Iris pigment epithelial cell (primary cell): ENCODE results near the gene ARHGAP18.

ENCODE experiments used
- DNase-seq: peaks from one replicate; pipeline ENCODE4 v3.0.0-alpha.2; 2011; ENCODE audit warnings: low read depth

Gene ARHGAP18, protein sequence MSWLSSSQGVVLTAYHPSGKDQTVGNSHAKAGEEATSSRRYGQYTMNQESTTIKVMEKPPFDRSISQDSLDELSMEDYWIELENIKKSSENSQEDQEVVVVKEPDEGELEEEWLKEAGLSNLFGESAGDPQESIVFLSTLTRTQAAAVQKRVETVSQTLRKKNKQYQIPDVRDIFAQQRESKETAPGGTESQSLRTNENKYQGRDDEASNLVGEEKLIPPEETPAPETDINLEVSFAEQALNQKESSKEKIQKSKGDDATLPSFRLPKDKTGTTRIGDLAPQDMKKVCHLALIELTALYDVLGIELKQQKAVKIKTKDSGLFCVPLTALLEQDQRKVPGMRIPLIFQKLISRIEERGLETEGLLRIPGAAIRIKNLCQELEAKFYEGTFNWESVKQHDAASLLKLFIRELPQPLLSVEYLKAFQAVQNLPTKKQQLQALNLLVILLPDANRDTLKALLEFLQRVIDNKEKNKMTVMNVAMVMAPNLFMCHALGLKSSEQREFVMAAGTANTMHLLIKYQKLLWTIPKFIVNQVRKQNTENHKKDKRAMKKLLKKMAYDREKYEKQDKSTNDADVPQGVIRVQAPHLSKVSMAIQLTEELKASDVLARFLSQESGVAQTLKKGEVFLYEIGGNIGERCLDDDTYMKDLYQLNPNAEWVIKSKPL

DNA sequence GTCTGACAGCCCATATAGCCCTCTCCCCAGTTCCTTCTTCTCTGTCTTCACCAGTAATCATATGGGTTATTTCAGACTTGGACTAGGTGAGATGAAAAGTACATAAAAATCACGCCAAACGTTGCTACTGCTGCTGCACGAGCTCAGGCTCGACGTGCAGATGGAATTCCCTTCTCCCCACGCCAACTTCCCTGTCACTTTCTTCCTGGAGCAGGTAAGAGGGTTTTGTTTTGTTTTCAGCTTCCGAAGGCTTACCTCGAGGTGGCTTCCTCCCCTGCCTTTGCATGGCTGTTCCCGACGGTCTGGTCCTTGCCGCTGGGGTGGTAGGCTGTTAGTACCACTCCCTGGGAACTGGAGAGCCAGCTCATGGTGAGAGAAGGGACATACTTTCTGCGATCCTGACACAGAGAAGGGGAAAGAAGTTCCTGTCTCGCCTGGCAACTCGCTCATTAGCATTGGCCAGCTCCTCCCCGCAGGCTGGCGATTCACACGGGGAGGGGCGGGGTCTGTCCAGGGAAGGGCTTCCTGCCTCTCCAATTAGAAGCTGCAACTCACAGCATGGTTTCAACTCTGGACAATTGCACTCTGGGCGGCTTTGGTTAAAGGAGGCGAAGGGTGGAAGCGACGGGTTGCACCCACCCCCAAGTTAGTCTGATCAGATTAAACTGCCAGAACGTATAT lies at the start of gene ARHGAP18:
Gene ARHGAP18 (minus strand): TSS at position 409 of the 681 bp plus-strand sequence. CDS start 41 bp downstream, at position 368.
- peak; percentile 97 for DNase-seq

DNA sequence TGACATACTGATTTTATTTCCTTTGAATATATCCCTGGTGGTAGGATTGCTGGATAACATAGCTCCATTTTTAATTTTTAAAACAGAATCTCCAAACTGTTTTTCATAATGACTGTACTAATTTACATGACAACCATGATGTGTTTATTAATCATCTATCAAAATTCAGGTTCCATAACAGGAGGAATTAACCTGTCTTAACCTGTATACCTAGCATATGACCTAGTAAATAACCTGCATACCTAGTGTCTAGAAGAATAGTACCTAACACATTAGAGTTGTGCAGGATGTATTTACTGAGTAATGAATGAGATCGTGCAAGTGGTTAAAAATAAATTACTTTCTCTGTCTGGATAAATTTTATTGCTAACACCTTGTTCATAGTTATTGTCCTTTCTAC lies 45.8 kb upstream of the ARHGAP18 start:
- no peak for DNase-seq

DNA sequence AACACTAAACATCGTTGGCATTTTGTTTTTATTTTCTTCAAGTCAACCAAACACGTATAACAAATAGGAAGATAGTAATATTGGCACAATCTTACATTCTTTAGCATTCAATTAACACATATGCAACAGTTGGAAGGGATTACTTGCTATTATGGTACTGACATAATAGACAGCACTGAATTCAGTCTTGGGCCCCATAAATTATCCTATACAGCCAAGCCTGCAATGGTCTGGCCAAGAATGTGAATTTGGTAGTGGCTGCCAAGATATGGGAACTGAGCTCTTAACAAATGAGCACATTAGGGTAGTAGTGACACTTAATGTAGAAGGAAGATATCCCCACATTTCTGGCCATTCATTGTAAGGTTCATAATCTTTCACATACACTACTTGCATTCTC lies 44.8 kb upstream of the ARHGAP18 start:
- DNase-seq, result no peak

DNA sequence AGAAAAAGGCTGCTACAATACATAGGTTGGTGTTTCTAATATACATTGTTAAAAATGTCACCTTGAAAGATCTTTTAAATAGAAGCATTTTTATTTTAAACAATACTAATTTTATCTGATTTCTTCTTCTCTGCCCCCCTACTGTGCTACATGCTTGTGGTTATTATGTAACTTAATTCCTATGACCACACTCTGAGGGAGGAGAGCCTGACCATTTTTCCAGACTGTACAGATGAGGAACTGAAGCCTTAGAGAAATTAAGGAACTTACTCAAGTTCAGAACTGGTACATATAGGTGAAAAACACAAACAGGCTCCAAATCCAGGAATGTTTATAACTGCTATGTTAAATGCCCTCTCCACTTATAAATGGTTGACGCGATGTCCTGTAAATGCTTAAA lies 43.4 kb upstream of the ARHGAP18 start:
- DNase-seq, result peak; percentile 79

DNA sequence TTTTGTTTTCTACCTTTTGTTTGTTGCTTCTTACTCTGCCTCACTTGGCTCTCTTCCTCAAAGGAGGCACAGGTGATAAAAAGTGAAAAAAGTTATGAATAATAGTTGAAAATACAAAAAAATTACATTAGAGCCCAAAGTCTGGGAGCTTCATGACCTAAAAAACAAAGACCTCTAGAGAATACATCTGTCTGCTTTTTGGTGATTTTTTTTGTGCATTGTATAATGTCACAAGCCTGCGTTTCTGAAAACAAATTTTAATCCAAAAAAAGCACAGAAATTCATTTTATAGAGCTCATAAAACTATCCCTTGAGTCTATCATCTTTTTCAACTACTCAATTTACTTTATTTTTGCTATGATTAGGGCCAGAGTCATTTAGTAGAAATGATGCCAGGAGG lies 41.4 kb upstream of the ARHGAP18 start:
- no peak for DNase-seq

DNA sequence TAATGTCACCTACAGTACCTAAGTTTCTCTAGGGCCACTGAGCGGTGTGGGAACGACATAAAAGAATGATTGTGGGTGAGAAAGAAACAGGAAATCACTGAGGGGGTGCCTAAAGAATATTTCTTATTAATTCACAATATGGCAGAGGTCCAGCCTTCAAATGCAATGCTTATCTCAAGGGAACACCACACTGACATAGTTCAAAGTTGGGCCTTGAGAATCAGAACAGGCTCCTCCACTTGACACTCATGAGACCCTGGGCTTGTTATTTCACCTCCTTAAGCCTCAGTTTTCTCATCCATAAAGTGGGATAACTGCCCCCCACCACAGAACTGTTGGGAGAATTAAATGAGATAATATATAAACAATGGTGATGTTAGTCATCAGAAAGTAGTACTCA lies 40.4 kb upstream of the ARHGAP18 start:
- peak; percentile 56 for DNase-seq

DNA sequence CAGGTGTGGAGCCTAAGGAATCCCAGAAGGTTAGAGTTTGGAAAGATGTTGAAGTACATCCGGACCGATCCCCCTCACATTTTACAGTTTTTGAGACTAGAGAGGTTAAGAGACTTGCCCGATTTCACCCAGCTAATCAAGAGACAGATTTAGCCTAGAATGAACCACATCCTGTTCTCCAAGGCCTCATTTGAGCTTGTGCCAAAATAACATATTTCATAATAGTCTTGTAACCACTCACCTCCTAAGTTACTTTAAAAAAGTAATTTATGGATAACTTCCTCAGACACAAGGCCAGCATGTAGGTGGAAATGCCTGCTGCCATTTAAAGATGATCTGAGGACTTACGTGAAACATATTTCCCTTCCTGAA lies 39.8 kb upstream of the ARHGAP18 start:
- DNase-seq, result peak; percentile 91

DNA sequence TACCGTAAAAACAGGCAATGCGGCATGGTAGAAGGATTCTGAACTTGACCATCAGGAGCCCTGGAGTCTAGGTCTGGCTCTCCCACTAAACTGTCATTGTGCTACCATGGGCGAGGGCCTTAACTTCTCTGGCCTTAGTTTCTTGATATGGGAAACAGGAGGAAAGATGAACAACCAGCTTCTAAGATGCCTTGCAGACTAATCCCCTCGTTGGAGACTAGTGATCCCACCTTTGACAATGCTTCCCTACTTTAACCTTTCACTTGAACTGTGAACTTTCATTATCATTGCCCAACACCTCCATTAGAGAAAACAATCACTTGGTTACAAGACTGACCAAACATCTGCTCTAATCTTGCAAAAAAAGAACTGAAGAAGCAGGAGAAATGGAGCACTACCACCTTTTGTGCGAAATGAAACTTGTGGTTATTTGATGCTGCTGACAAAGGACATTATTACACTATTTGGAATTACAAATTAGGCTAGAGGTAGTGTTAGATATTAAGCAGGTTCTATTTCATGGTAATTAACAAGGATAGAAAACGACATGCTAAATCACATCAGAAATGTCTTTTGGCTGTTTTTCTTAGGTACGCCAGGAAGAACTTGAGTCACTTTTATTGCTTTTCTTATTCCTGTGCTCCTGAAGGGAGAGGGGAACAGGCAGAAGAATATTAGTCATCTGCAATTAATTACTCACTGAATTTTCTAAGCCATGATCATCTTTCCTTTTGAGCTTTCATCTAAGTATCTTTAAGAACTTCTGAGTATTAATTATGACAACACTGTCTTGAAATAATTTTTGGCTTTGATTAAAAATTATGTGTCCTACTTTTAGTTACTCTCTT lies 39.1 kb upstream of the ARHGAP18 start:
- DNase-seq, result peak; percentile 66

DNA sequence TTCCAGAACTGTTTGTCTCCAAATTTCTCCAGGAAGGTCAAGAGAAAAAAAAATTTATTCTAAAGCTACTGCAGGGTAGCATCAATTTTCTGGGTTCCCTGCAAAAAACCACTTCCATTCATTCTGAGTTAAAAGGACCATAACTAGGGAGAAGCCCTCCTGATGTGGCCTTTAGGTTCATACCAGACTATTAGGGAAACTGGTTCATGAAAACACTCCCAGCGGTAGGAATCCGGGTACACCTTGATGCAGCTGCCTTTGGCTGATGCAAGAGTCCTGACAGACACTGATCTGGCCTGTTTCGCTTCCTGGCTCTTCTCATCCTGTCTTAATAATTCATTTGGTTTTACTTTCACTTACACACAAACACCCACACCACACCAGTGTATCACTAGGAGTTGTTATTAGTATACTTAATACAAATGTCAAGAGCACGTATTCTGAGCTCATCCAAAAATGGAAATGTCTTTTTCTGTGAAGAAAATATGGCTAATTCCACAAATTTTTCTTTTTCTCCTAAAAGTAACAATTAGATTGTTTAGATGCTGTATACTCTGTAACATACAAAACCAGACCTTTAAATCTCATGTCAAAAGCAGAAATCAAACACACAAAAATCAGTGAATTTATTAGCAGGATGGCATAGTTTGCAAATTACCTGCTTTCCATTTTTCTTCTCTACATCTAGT lies 38.4 kb upstream of the ARHGAP18 start:
- peak; percentile 86 for DNase-seq

DNA sequence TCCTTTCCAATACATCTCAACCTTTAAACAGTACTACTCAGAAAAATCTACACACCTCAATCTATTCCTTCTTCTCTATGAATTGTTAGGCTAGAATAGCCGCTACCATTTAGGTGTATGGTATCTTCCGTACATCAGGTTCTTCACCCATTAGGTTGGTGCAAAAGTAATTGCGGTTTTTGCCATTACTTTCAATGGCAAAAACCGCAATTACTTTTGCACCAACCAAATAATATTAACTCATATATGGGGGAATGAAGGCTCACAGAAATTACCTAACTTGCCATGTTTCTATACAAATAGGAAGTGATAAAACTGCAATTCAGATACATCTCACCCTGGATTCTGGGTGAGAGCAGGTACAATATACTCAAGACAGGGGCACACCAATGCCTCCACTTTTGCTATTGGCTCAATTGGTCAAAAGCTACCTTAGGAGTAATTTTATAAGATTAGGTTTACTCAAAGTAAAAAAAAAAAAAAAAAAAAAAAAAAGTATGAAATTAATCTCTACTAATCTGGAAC lies 37.7 kb upstream of the ARHGAP18 start:
- no peak for DNase-seq

DNA sequence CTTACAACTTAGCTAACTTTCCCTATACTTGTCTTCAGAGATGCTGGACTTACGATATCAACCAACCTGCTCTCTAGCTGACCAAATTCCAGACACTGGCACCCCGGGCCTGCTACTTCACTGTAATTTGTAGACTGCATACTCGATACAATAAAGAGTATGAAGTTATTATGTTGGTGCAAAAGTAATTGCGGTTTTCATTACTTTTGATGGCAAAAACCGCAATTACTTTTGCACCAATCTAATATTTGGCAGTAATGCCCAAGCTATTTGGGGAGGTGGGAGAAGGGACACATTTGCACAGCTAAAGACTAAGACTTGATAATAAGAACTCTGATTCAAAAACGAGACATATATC lies 34.9 kb upstream of the ARHGAP18 start:
- DNase-seq, result no peak

DNA sequence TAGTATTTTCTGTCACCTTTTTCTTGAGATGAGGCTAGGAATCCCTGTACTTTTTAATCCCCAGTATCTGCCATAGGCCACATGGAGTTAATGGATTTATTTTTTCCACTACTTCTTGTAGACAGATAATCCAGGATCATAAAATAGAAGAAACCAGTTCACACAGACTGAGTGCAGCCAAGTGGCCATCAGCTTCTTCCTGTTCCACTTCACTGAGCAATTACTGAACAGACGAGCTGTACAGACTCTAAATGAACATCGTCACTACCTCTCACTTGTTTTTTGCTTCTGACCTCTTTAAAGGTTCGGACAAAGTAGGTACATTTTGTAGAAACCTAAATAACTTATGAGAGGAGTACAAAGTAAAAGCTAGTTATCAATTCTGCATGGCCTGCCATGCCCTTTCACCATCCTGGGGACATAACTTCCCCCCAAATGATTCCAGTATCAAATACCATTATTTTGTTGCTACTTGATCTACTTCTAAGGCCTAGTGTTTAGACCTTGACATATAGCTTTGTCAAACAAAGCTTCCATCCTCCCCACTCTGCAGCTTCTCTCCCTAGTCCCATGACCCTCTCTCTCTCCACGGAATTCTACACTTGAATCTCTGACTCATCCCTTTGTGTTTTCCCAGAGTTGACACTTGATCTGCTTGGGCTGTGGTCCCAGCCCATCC lies 34.4 kb upstream of the ARHGAP18 start:
- peak; percentile 90 for DNase-seq

DNA sequence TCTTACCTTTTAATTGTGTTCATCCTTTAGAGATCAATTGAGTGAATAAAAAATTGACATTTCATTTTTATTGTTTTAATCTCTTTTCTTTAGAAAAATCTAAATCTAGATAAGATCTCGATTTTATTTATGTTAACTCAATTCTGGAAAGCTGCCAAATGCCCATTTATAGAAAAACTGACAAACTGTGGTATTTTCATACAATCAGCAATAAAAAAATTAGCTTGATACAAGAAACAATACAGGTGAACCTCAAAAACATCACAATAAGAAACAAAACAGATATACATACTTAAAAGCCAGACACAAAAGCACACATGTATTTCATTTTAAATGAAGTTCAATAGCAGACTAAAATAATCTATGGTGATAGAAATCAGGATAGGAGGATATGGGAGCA lies 30.0 kb upstream of the ARHGAP18 start:
- no peak for DNase-seq

DNA sequence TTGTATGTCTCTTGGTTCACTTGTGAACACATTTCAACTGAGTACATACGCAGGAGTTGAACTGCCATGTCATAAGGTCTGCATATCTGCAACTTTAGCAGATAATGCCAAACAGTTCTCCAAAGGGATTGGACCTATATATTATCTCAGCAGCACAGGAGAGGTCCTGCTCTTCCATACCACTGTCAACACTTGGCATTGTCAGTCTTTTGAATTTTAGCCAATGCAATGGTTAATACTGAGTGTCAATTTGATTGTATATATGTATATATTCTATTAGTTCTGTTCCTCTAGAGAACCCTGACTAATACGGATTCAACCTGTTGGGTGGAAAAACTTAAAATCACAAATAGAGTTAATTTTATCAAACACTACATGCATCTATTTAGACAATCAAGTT lies 26.1 kb upstream of the ARHGAP18 start:
- DNase-seq, result no peak

DNA sequence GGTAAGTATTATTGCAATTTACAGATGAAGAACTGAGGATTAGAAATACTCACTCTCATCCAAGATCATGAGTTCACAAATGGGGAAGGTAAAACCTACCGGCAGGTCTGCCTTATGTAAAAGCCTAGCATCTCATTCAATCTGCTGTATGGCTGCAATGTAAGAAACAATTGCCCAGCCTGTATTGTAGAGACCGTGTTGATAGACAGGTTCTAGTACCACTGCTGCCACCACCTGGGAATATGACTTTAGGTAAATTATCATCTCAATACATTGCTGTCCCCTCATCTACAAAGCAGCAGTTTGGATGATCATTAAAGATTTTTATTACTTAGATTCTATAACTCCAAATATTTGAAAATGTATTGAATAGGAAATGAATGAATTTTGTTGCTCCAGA lies 23.3 kb upstream of the ARHGAP18 start:
- no peak for DNase-seq

DNA sequence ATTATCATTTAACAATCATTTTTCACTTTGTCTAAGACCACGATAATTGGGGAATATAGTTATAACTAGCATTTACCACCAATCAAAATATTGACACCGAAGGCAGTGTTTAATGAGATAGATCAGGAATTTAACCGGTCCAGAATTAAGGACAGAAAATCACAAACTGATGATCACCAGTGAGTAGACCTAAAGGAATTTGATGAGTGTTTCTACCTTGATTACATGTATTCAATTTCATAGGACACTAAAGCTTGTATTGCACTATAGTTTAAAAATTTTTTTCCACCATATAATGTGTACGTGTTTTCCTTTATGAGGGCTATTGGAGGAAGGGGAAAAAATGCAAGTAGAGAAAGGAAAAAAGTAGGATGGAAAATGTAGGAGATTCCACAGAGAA lies 22.6 kb upstream of the ARHGAP18 start:
- DNase-seq, result no peak

DNA sequence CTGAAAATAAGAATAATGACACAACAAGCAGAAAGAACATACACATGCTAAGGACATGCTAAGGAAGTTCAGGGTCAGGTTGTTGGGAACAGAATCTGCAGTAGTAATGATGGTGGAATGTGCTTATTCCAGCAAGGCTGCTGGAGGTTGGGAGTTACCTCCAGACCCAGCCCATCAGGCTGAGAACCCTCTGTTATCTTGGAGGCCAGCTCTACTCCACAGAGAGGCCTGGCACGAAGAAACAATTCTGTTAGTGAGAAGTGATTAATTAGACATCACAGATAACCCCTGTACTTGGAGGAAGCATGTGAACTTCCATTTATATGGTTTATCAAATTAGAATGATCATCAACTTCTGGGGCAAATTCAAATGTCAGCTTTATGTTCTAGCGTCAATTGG lies 22.1 kb upstream of the ARHGAP18 start:
- no peak for DNase-seq

DNA sequence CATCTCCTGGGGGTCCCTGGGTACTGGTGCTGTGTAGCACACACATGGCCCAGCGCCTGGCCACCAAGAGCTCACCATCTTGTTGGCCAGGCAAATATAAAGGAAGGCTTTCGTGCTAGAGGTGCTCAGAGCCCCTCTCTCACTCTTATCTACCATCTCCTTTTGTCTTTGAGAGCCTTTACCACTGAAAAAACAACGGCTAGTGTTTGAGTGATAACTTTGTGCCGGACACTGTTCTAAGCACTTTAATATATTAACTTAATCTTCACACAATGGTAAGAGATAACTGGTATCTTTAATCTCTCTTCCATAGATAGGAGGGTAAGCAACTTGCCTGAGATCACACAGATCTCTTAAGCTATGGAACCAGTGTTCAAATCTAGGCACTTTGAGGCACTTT lies 21.5 kb upstream of the ARHGAP18 start:
- no peak for DNase-seq

DNA sequence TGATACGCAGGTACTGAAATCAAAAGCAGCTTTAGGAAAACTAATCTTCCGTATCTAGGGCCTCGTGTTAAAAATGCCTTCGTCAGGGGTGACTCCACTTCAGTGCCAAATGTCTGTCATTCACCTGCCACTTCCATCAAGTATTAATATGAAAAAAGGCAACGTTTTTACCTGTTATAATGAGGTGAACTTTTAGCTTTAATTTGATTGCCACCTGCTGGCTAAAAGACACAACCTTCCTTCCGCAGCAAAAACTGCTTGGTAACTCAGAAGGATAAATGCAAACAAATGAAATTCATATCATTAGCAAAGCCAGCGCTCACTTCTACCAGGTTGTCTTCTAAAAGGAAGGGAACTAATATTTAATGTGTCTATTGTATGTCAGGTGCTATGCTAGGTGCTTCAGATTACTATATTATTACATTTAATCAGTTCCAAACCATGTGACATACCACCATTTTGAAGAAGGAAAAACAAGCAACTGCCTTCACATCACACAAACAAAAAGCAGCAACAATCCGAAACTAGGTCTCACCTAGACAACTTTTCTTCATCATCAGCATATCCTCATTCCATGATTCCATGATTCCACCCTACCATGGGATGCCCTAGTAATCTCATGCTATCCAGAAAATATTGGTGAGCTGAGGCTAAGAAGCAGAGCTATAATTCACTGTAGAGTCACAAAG lies 20.6 kb upstream of the ARHGAP18 start:
- peak; percentile 45 for DNase-seq

DNA sequence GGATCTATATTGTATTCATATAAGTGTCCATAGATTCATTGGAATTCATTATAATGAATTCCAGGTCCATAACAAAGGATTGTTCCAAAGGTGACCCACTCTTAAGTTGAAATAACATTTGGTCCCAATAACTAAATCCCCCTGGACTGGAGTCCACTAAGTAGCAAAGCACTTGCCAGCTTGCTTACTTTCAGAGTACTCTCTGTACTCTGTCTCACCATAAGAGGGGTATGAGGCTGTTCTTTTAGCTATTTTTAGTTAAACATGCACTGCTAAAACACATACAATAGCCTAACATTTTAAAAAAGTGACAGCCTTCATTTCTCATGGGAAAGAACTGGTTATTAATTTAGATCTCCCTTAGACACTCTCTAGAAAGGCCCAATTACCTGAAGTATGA lies 16.7 kb upstream of the ARHGAP18 start:
- no peak for DNase-seq
